Mammary epithelial cell (primary cell): Measurements from ENCODE around the gene DNAJC27.

Experiments
- EZH2 ChIP-seq: IDR thresholded peaks from 2 replicates; pipeline ENCODE4 v1.6.1; 2012; ENCODE audit warnings: low read length, inconsistent platforms, borderline replicate concordance
- TF ChIP-seq, protein P1 (sequence below), 2 donors: IDR thresholded peaks in 1 of 2; conservative IDR thresholded peaks in 1 of 2; 2 replicates each; pipeline ENCODE4 v1.5.1; 2011 to 2012; ENCODE audit warnings: inconsistent platforms in 2 of 2, low read length in 2 of 2, mild to moderate bottlenecking in 2 of 2, control low read depth in 1 of 2, low read depth in 1 of 2; ENCODE audit not compliant: insufficient read depth in 1 of 2; ENCODE audit errors: extremely low read depth in 1 of 2

DNA sequence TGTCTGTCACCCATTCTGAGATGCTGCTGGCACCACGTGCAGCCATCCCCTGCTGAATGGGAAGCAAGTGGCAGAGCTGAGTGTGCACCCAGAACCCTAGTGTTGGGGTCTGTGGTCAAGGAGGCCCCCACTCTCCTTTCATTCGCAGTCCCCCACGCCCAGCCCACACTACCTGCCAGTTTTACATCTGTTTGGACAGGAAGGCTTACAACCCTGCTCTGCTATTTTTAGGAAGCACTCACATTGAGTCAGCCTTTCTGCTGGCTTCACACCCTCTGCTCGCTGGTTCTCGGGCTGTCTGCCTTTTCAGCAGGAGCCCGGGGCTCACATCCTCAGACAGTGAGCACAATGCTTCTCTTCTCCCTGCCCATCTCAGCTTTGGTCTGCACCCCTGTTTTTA lies 41.0 kb downstream of the DNAJC27 start:
- TF ChIP-seq, protein P1, sequence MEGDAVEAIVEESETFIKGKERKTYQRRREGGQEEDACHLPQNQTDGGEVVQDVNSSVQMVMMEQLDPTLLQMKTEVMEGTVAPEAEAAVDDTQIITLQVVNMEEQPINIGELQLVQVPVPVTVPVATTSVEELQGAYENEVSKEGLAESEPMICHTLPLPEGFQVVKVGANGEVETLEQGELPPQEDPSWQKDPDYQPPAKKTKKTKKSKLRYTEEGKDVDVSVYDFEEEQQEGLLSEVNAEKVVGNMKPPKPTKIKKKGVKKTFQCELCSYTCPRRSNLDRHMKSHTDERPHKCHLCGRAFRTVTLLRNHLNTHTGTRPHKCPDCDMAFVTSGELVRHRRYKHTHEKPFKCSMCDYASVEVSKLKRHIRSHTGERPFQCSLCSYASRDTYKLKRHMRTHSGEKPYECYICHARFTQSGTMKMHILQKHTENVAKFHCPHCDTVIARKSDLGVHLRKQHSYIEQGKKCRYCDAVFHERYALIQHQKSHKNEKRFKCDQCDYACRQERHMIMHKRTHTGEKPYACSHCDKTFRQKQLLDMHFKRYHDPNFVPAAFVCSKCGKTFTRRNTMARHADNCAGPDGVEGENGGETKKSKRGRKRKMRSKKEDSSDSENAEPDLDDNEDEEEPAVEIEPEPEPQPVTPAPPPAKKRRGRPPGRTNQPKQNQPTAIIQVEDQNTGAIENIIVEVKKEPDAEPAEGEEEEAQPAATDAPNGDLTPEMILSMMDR (conservative IDR thresholded peaks at IDR 0.05 in 1 of 2, IDR thresholded peaks at IDR 0.05 in 1 of 2; ENCODE audit: extremely low read depth in 1 of 2, insufficient read depth in 1 of 2, low read depth in 1 of 2, low read length in 2 of 2) = no peak
- no peak for TF ChIP-seq EZH2
